ENCODE data around the gene CCDC3. TPM values are rescaled to one million over a fixed set of nuclear protein-coding genes. Genes with fewer than 3 reads are reported as not detected.

Gene CCDC3
- total and polyA plus RNA-seq, 2 of the 8 experiments (the other 6 are each of a cell fraction or from before 2014, with no cell fraction given) = 3.4 to 3.7 TPM

GRCh38 chr10:12980713-12981306, 20.7 kb downstream of the CCDC3 start:
- Histone ChIP-seq H2BK15ac (ENCODE audit: low read length) (no peak overlapping the region), H4K5ac (ENCODE audit: insufficient read length, low read depth, low read length) (no peak overlapping the region), H3K4me1 (replicated peaks in 1 of 4; ENCODE audit: control insufficient read depth in 3 of 4, insufficient read depth in 4 of 4, low read length in 3 of 4) (no peaks in the 10 kb centered on the region), H3K56ac (replicated peaks; ENCODE audit: insufficient read length, low read depth, low read length) (no peak overlapping the region), H3K9me3 (ENCODE audit: insufficient read depth in 2 of 2, low read depth in 1 of 2, low read length in 1 of 2) (no peaks in the 10 kb centered on the region), H3K36me3 (ENCODE audit: control insufficient read depth in 2 of 4, insufficient read depth in 4 of 4, low read length in 3 of 4) (no peaks in the 10 kb centered on the region), H2AK5ac (ENCODE audit: low read depth, low read length) (no peak overlapping the region), H3K79me1 (ENCODE audit: low read depth, low read length) (no peaks in the 10 kb centered on the region), H3K79me2 (ENCODE audit: control insufficient read depth in 1 of 2, insufficient read depth in 2 of 2, low read length in 2 of 2) (no peaks in the 10 kb centered on the region), H2BK20ac (ENCODE audit: low read length) (no peak overlapping the region), H3K23me2 (ENCODE audit: low read depth, low read length) (no peaks in the 10 kb centered on the region), H4K20me1 (replicated peaks in 1 of 2; ENCODE audit: control insufficient read depth in 1 of 2, insufficient read depth in 2 of 2, low read length in 2 of 2) (no peaks in the 10 kb centered on the region), H4K8ac (ENCODE audit: extremely low read depth, insufficient read depth, low read length) (no peak overlapping the region), H3K18ac (ENCODE audit: extremely low read depth, low read length) (no peak overlapping the region), H3K4me3 (ENCODE audit: extremely low read depth in 1 of 4, insufficient read depth in 2 of 4, low read depth in 3 of 4, low read length in 4 of 4) (no peak overlapping the region), H3K23ac (ENCODE audit: insufficient read length) (no peak overlapping the region), H3K4ac (replicated peaks; ENCODE audit: insufficient read length, low read depth, low read length) (no peak overlapping the region), H3K4me2 (ENCODE audit: insufficient read depth in 1 of 2, low read depth in 2 of 2, low read length in 2 of 2) (no peak overlapping the region), H2BK5ac (ENCODE audit: low read depth, low read length) (no peak overlapping the region), H3K14ac (ENCODE audit: insufficient read length) (no peak overlapping the region), H2BK120ac (replicated peaks; ENCODE audit: low read depth, low read length) (no peak overlapping the region), H2AFZ (ENCODE audit: low read length) (no peak overlapping the region), H3K9ac (replicated peaks in 1 of 4; ENCODE audit: extremely low read depth in 1 of 4, low read depth in 3 of 4, low read length in 3 of 4) (no peak overlapping the region), H2BK12ac (ENCODE audit: low read depth, low read length) (no peak overlapping the region), H3K27ac (ENCODE audit: low read depth, low read length) (no peak overlapping the region), H4K91ac (replicated peaks; ENCODE audit: insufficient read length, low read length) (no peak overlapping the region), H3K27me3 (replicated peaks in 1 of 4; ENCODE audit: control insufficient read depth in 3 of 4, extremely low read depth in 1 of 4, insufficient read depth in 3 of 4, low read length in 3 of 4) (no peaks in the 10 kb centered on the region)
- ChIA-PET POLR2A (ENCODE audit: partially characterized antibody) (no interaction called here), CTCF (ENCODE audit: partially characterized antibody) (interaction anchor here (0.8 to 1.2 kb wide), 5 partner anchors 8 to 270 kb away, joined by 3 read pairs; partner anchors contain the start of gene CCDC3)
- FAIRE-seq = no peak
- WGBS, 2 experiments (ENCODE audit: extremely low coverage in 1 of 2, insufficient coverage in 1 of 2, insufficient read length in 1 of 2, insufficient replicate concordance in 2 of 2, low coverage in 1 of 2, low lambda C conversion rate in 2 of 2, missing lambda C conversion rate in 1 of 2) = 87% methylated on average over 6 of the region's 6 CpGs; no CpG with 5 or more reads in 1 of the 2 experiments
- no peak for DNase-seq (ENCODE audit: low read depth in 1 of 2, low spot score in 2 of 2)

Measured in H1 (cell line).